Lower leg skin (tissue), 3 donors: ENCODE results near the gene ENDOD1.

ENCODE experiments used
- CTCF ChIP-seq, 3 donors: fragments of 450-650 bp; IDR thresholded peaks; one replicate each; pipeline ENCODE4 v1.5.1; 2016; ENCODE audit warnings: antibody characterized with exemption in 3 of 3, mild to moderate bottlenecking in 3 of 3, moderate library complexity in 2 of 3
- POLR2A ChIP-seq, 2 donors: fragments of 450-650 bp; IDR thresholded peaks; one replicate each; pipeline ENCODE4 v1.6.1; 2016 to 2017; ENCODE audit warnings: antibody characterized with exemption in 2 of 2, mild to moderate bottlenecking in 1 of 2, moderate library complexity in 1 of 2

- TF ChIP-seq CTCF (IDR thresholded peaks at IDR 0.05) (no peak), POLR2A (IDR thresholded peaks at IDR 0.05) (no peak)
Measured at GRCh38 chr11:95088946-95089619, 563 bp upstream of the ENDOD1 start.
